Pancreas (tissue), 10 donors: ENCODE measurements around the gene PARD3. TPM values are rescaled to one million over a fixed set of nuclear protein-coding genes. Genes with fewer than 3 reads are reported as not detected.

Source experiments
- ATAC-seq, 4 donors: fragments of 200-7000 bp; cut with Tn5 transposase; one replicate each; pipeline versions ENCODE4 v1.8.0 to v1.9.1; 2020; ENCODE audit warnings: mild to moderate bottlenecking in 4 of 4, moderate library complexity in 4 of 4
- DNase-seq, 6 donors: peaks; one replicate each; pipeline ENCODE4 v3.0.0-alpha.2; 2020
- FAIRE-seq: peaks from 2 replicates; lab custom pipeline; 2012; peaks lifted over from hg19 to GRCh38; lab: Jason Lieb, UNC
- H3K27ac ChIP-seq, 4 donors: fragments of 200-600 bp; sonication (generic); 1 replicate in 3 of 4; 2 replicates in 1 of 4; pipeline versions ENCODE4 v1.5.0 to v1.8.0; 2020
- H3K27me3 ChIP-seq, 4 donors: fragments of 200-600 bp; one replicate each; pipeline ENCODE4 v1.8.0; 2021
- H3K36me3 ChIP-seq, 3 donors: fragments of 200-600 bp; sonication (generic) in 1 of 3; one replicate each; pipeline versions ENCODE4 v1.5.0 to v1.8.0; 2020 to 2021
- H3K4me1 ChIP-seq, 3 donors: fragments of 200-600 bp; one replicate each; pipeline ENCODE4 v1.8.0; 2021
- H3K4me3 ChIP-seq, 4 donors: fragments of 200-600 bp; sonication (generic) in 2 of 4; one replicate each; pipeline versions ENCODE4 v1.5.0 to v1.8.0; 2020 to 2021
- H3K9me3 ChIP-seq, 4 donors: fragments of 200-600 bp; one replicate each; pipeline ENCODE4 v1.8.0; 2021
- WGBS, 2 donors: extraction: QIAGEN DNeasy Blood & Tissue Kit; methylation state at CpG; one replicate each; pipeline ENCODE4 v1.1.7; 2013; 5-methylcytosine and 5-hydroxymethylcytosine counted together
- intact Hi-C, 3 donors: fragments of 100-400 bp; cut with DNase I; formaldehyde crosslinking; loops; one replicate each; pipeline versions ENCODE4 v1.11.1 to v1.14.2; 2022
- polyA plus RNA-seq, 2 donors: library from polyadenylated mRNA; stranded (reverse); fragments of 200-250 nt; gene quantifications; one replicate each; pipeline ENCODE4 v1.2.3, GENCODE V29; 2013
- total RNA-seq, 6 donors: library from RNA; stranded (reverse); fragmentation: NEBNext Ultra II Directional in 4 of 6; extraction: Animal tissue kit (Norgen Biotek cat#: 25700) in 4 of 6; gene quantifications; one replicate each; pipeline versions ENCODE4 v1.2.1 to v1.2.4, GENCODE V29; 2021 to 2023
- TF ChIP-seq, protein P1 (sequence below), 4 donors: fragments of 200-600 bp; sonication (generic) in 3 of 4; IDR thresholded peaks; one replicate each; pipeline versions ENCODE4 v1.5.0 to v1.8.0; 2021; ENCODE audit warnings: antibody characterized with exemption in 4 of 4
- donor health status: healthy with polysubstance abuse.
- donor health status: DM: no; HTN: no; CAD: no; lungs with moderate emphysema.
- donor health status: DM: no; HTN: no; CAD: no.
- donor health status: control.
- donor health status: control.
- donor health status: Bipolar disorder and iron deficiency.
- donor health status: DM: yes; HTN: yes; CAD: no.
- donor health status: DM: no; HTN: no; CAD: no.
- donor health status: DM: no; HTN: no; CAD: no.
- donor health status: DM: yes; HTN: yes; CAD: no.

PARD3 gene
- total and polyA plus RNA-seq, 8 donors: 12.8 to 32.3 (median 23.4) TPM

DNA sequence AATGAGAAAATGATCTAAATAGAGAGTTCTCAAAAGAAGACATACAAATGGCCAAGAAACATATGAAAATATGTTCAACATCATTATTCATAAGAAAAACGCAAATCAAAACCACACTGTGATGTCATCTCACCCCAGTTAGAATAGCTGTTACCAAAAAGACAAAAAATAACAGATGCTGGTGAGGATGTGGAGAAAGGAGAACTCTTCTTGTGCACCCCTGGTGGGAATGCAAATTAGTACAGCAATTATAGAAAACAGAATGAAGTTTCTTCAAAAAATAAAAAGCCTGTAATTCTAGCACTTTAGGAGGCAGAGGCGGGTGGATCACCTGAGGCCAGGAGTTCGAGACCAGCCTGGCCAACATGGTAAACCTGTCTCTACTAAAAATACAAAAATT, 199.3 kb downstream of the PARD3 start:
- FAIRE-seq (no peak), ATAC-seq (no peak), DNase-seq (no peak)
- H3K4me3 ChIP-seq: no peak overlapping the region
- no peak overlapping the region for H3K27ac ChIP-seq
- intact Hi-C loops: no loop called here
- H3K36me3 ChIP-seq: no peaks in the 10 kb centered on the region
- 94 to 98% methylated on average over 3 of the region's 3 CpGs for WGBS, 2 donors
- no peaks in the 10 kb centered on the region for H3K9me3 ChIP-seq
- peaks cover 0 to 7% (median 4%) of the 10 kb centered on the region in 3 donors for H3K4me1 ChIP-seq
- TF ChIP-seq, protein P1, sequence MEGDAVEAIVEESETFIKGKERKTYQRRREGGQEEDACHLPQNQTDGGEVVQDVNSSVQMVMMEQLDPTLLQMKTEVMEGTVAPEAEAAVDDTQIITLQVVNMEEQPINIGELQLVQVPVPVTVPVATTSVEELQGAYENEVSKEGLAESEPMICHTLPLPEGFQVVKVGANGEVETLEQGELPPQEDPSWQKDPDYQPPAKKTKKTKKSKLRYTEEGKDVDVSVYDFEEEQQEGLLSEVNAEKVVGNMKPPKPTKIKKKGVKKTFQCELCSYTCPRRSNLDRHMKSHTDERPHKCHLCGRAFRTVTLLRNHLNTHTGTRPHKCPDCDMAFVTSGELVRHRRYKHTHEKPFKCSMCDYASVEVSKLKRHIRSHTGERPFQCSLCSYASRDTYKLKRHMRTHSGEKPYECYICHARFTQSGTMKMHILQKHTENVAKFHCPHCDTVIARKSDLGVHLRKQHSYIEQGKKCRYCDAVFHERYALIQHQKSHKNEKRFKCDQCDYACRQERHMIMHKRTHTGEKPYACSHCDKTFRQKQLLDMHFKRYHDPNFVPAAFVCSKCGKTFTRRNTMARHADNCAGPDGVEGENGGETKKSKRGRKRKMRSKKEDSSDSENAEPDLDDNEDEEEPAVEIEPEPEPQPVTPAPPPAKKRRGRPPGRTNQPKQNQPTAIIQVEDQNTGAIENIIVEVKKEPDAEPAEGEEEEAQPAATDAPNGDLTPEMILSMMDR (IDR thresholded peaks at IDR 0.05): no peak
- H3K27me3 ChIP-seq: no peaks in the 10 kb centered on the region

DNA sequence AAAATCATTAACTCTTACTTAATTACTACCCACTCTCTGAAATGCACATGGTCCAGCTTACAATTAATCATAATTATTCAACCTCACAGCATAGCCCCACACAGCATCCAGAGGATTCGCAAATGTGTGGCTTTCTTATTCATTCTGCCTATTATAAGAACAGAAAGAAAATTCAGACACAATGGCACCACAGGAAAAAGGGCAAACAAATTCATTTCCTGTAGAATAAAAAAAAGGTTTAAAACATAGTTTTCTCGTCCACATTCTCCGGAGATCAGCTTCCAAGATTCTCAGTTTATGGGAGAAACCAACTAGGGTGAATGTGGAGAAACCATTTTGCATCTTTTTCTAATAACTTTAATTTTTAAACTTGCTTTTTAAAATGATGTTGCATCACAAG, 201.6 kb downstream of the PARD3 start:
- no peaks in the 10 kb centered on the region for H3K27me3 ChIP-seq
- 94 to 95% methylated on average over 3 of the region's 3 CpGs for WGBS, 2 donors
- H3K36me3 ChIP-seq: no peaks in the 10 kb centered on the region
- FAIRE-seq: no peak
- TF ChIP-seq, protein P1 (IDR thresholded peaks at IDR 0.05): no peak
- H3K27ac ChIP-seq: no peak overlapping the region
- DNase-seq: no peak
- H3K9me3 ChIP-seq: no peaks in the 10 kb centered on the region
- H3K4me3 ChIP-seq: no peak overlapping the region
- ATAC-seq: no peak
- H3K4me1 ChIP-seq: peaks cover 0 to 7% (median 4%) of the 10 kb centered on the region in 3 donors
- intact Hi-C loops: no loop called here

DNA sequence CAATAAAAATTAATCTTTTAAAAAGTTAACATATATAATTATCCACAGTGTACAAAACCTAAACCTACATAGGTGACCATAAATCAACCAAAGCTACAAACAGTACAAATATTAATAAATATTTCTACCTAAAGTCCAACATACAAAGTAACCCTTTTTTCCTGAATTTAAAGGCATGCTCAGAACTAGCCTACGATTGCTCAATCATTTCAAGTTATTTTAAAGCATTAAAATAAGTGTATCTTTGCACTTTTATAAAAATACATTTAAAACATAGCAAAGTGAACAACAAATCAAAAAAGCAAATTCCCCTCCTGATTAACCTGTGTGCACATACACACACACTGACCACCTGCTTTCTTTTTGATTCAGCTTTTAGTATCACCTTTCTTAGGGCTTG, 202.2 kb downstream of the PARD3 start:
- FAIRE-seq (no peak), ATAC-seq (no peak), DNase-seq (no peak)
- intact Hi-C loops: no loop called here
- Histone ChIP-seq H3K36me3 (no peaks in the 10 kb centered on the region), H3K4me1 (peaks cover 0 to 7% (median 4%) of the 10 kb centered on the region in 3 donors), H3K4me3 (no peak overlapping the region), H3K27ac (no peak overlapping the region), H3K27me3 (no peaks in the 10 kb centered on the region), H3K9me3 (no peaks in the 10 kb centered on the region)
- 93 to 97% methylated on average over 1 of the region's 1 CpG for WGBS, 2 donors
- TF ChIP-seq, protein P1 (IDR thresholded peaks at IDR 0.05): no peak

DNA sequence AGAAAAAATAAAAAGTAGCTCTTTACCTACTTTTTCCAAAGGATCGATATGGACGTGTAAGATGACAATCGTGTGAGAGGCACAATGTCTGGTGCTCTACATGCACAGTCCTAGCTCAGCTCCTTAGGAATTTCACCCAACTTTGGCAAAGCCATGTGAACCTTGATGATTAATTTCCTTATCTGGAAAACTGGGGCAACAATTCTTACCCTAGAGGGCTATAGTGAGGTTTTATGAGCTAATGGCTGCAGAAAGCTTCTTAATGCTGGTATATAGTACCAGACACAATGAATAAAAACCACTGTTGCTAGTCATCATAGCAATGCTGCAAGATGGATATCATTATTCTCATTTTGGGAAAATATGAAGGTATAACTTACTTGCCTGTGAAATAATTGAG, 202.7 kb downstream of the PARD3 start:
- WGBS, 2 donors: 93 to 99% methylated on average over 3 of the region's 3 CpGs
- TF ChIP-seq, protein P1 (IDR thresholded peaks at IDR 0.05): no peak
- Histone ChIP-seq H3K9me3 (no peaks in the 10 kb centered on the region), H3K27ac (no peak overlapping the region), H3K27me3 (no peaks in the 10 kb centered on the region), H3K4me1 (peaks cover 0 to 7% (median 4%) of the 10 kb centered on the region in 3 donors), H3K4me3 (no peak overlapping the region), H3K36me3 (no peaks in the 10 kb centered on the region)
- FAIRE-seq (no peak), DNase-seq (no peak), ATAC-seq (no peak)
- intact Hi-C loops: no loop called here

DNA sequence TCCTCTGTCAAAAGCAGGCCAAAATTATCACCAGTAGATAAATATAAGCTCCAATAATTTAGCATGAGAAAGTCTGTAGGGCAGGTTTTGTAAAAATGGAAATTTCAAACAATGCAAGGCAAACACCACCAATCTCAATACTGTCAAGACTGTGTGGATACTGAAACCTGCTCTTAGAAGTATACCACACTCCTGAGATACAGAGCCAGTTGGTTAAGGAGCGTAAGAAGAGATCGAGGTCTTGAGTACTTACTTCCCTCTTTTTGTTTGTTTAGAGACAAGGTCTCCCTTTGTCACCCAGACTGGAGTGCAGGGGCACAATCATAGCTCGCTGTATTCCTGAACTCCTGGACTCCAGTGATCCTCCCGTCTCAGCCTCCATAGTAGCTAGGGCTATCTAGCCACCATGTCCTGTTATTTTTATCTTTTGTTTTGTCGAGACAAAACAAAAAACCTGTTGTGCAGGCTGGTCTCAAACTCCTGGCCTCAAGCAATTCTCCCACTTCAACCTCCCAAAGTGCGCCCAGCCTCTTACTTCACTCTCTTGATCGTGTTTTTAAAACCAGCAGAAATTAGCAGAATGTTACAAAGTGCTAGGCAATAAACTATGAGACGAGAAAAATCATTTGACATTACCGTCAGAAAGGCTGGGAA, 205.7 kb downstream of the PARD3 start:
- DNase-seq (no peak), ATAC-seq (no peak), FAIRE-seq (no peak)
- H3K9me3 ChIP-seq: no peaks in the 10 kb centered on the region
- peaks cover 0 to 7% (median 4%) of the 10 kb centered on the region in 3 donors for H3K4me1 ChIP-seq
- intact Hi-C loops: no loop called here
- no peaks in the 10 kb centered on the region for H3K36me3 ChIP-seq
- WGBS, 2 donors: 88% methylated on average over 9 of the region's 9 CpGs
- H3K27ac ChIP-seq: no peak overlapping the region
- no peak overlapping the region for H3K4me3 ChIP-seq
- TF ChIP-seq, protein P1 (IDR thresholded peaks at IDR 0.05): no peak
- H3K27me3 ChIP-seq: no peaks in the 10 kb centered on the region
